HG02610 (cell line): ENCODE results near the gene PAQR4.

Experiments
- ATAC-seq: cut with Tn5 transposase; IDR thresholded peaks from one replicate; pipeline ENCODE4 v1.9.1; 2021; ENCODE audit warnings: mild to moderate bottlenecking, moderate library complexity; ENCODE audit not compliant: unreplicated experiment

The PAQR4 gene

GRCh38 chr16:2963723-2964474 lies 5.2 kb upstream of the PAQR4 start, which contains the start of gene KREMEN2:
TSS of gene KREMEN2 (plus strand) at chr16:2964275. CDS start at chr16:2964521, 246 bp downstream.
- ATAC-seq: no peak

- no peak for ATAC-seq
Measured at GRCh38 chr16:2964475-2965336, 4.4 kb upstream of the PAQR4 start.

- no peak for ATAC-seq
Measured at GRCh38 chr16:2966043-2966807, 2.9 kb upstream of the PAQR4 start.

GRCh38 chr16:2966808-2967191 lies 2.3 kb upstream of the PAQR4 start:
- no peak for ATAC-seq

GRCh38 chr16:2967211-2967631 lies 1.9 kb upstream of the PAQR4 start:
- ATAC-seq: no peak

- no peak for ATAC-seq
Measured at GRCh38 chr16:2967721-2968161, 1.4 kb upstream of the PAQR4 start.

- no peak for ATAC-seq
Measured at GRCh38 chr16:2968368-2968737, 795 bp upstream of the PAQR4 start.

GRCh38 chr16:2969545-2970521 lies 685 bp downstream of the PAQR4 start:
- no peak for ATAC-seq

GRCh38 chr16:2970563-2970962 lies 1.4 kb downstream of the PAQR4 start:
- ATAC-seq: no peak

GRCh38 chr16:2971134-2971984 lies 2.2 kb downstream of the PAQR4 start:
- ATAC-seq: no peak

- ATAC-seq: no peak
Measured at GRCh38 chr16:2971985-2972784, 3.0 kb downstream of the PAQR4 start.

GRCh38 chr16:2973093-2973492 lies 3.9 kb downstream of the PAQR4 start:
- ATAC-seq: no peak

- ATAC-seq: no peak
Measured at GRCh38 chr16:2973605-2974318, 4.6 kb downstream of the PAQR4 start.

GRCh38 chr16:2974319-2975056 lies 5.3 kb downstream of the PAQR4 start:
- no peak for ATAC-seq

GRCh38 chr16:2975161-2975795 lies 6.1 kb downstream of the PAQR4 start:
- no peak for ATAC-seq

GRCh38 chr16:2976201-2976600 lies 7.1 kb downstream of the PAQR4 start:
- ATAC-seq: no peak

GRCh38 chr16:2976673-2977072 lies 7.5 kb downstream of the PAQR4 start:
- ATAC-seq: no peak
